Measurements from ENCODE around the gene LRP1B.

Gene LRP1B

GRCh38 chr2:140943867-140944266, 1186.9 kb downstream of the LRP1B start:
- no peak for TF ChIP-seq CTCF (conservative IDR thresholded peaks at IDR 0.05)
- no peak overlapping the region for H3K27ac ChIP-seq

GRCh38 chr2:140942284-140942683, 1188.5 kb downstream of the LRP1B start:
- no peak overlapping the region for H3K27ac ChIP-seq
- TF ChIP-seq CTCF (conservative IDR thresholded peaks at IDR 0.05) = no peak

- TF ChIP-seq CTCF (conservative IDR thresholded peaks at IDR 0.05) = no peak
- no peak overlapping the region for H3K27ac ChIP-seq
Measured at GRCh38 chr2:140929849-140930248, 1201.0 kb downstream of the LRP1B start.

- TF ChIP-seq CTCF (conservative IDR thresholded peaks at IDR 0.05) = no peak
- peak overlapping the region; percentile 55 for H3K27ac ChIP-seq
Measured at GRCh38 chr2:140918426-140918825, 1212.4 kb downstream of the LRP1B start.

GRCh38 chr2:140916410-140916809, 1214.4 kb downstream of the LRP1B start:
- no peak for TF ChIP-seq CTCF (conservative IDR thresholded peaks at IDR 0.05)

GRCh38 chr2:140910683-140911082, 1220.1 kb downstream of the LRP1B start:
- H3K27ac ChIP-seq = no peak overlapping the region
- no peak for TF ChIP-seq CTCF (conservative IDR thresholded peaks at IDR 0.05)

More at GRCh38 chr2:140916410-140916809, 1214.4 kb downstream of the LRP1B start:
- no peak overlapping the region for H3K27ac ChIP-seq

- TF ChIP-seq CTCF (conservative IDR thresholded peaks at IDR 0.05) = no peak
- no peak overlapping the region for H3K27ac ChIP-seq
Measured at GRCh38 chr2:140905083-140905781, 1225.6 kb downstream of the LRP1B start.
